ENCODE results near the gene ULK4. TPM values are rescaled to one million over a fixed set of nuclear protein-coding genes. Genes with fewer than 3 reads are reported as not detected.

ULK4 gene
- total and polyA plus RNA-seq, 2 of the 4 experiments (the other 2 are of a cell fraction) = 2.7 to 5.0 TPM

DNA sequence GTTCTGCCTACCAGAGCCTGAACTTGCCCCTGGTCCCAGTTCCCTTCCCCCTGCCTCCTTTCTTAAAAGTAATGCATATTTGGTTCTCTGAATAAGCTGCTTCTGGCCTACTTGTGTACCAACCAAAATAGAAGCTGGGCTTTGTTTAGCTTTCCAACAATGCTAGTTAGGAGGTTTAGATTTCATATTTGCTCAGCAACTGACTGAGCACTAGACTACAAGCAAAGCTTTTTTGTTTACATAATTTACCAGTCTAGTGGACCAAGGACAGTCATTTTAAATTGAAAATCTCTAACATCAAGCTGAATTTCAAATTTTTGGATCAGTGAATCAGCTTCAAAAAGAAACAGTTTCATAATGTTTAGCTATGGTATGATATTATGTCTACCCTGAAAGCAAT, 331.2 kb downstream of the ULK4 start:
- no peak overlapping the region for H2AK5ac ChIP-seq (ENCODE audit: low read depth, low read length)
- dilution Hi-C loops (cut with HindIII; ENCODE audit: low sequenced_read_pairs, unreplicated experiment) (no loop called here), intact Hi-C loops (cut with micrococcal nuclease) (no loop called here), in situ Hi-C loops (cut with MboI; ENCODE audit: low sequenced_read_pairs) (no loop called here)
- no peak overlapping the region for H2BK20ac ChIP-seq (ENCODE audit: low read depth, low read length)
- no TSS peak for BruUV-seq (replicated peaks)
- no peaks in the 10 kb centered on the region for H3K4me1 ChIP-seq (ENCODE audit: control insufficient read depth, insufficient read depth, low read length)
- H2AK9ac ChIP-seq (replicated peaks; ENCODE audit: low read depth, low read length, poor library complexity) = no peak overlapping the region
- H3K14ac ChIP-seq (replicated peaks; ENCODE audit: low read depth, low read length) = no peak overlapping the region
- H3K56ac ChIP-seq (ENCODE audit: extremely low read depth, insufficient read depth, low read length) = 0 out of 2 replicates have a peak overlapping the region, but pooled peaks have one; percentile 6
- no peak overlapping the region for H2BK120ac ChIP-seq (ENCODE audit: low read depth, low read length)
- no peak overlapping the region for H4K91ac ChIP-seq (ENCODE audit: insufficient read depth, low read depth, low read length)
- H2BK15ac ChIP-seq (ENCODE audit: low read depth, low read length) = no peak overlapping the region
- no peak for DNase-seq
- no peak overlapping the region for H3K9ac ChIP-seq (ENCODE audit: low read depth, low read length)
- ChIA-PET POLR2A (ENCODE audit: unreplicated experiment) (interaction anchor here (0.9 kb wide), 1 partner anchor 17 kb away, joined by 4 read pairs; no protein-coding TSS in a partner anchor), CTCF (no interaction called here)
- no peak overlapping the region for H2BK5ac ChIP-seq (ENCODE audit: low read depth, low read length, poor library complexity, severe bottlenecking)
- ATAC-seq (ENCODE audit: low read depth) = peak; percentile 66
- no peak overlapping the region for H3K27ac ChIP-seq (ENCODE audit: insufficient read depth, low read length)
- no peak overlapping the region for H3K23ac ChIP-seq (ENCODE audit: low read depth, low read length)
- no peak overlapping the region for H3K4ac ChIP-seq (ENCODE audit: low read depth, low read length)
- no peak overlapping the region for H4K8ac ChIP-seq (ENCODE audit: low read depth in 2 of 2, low read length in 2 of 2)
- no peaks in the 10 kb centered on the region for H3K27me3 ChIP-seq (ENCODE audit: control insufficient read depth, insufficient read depth, low read length)
- H3K36me3 ChIP-seq (ENCODE audit: control insufficient read depth, insufficient read depth, low read length) = no peaks in the 10 kb centered on the region
- no peaks in the 10 kb centered on the region for H3K9me3 ChIP-seq (ENCODE audit: control insufficient read depth, insufficient read depth, low read length)
- H4K5ac ChIP-seq (ENCODE audit: low read depth, low read length) = no peak overlapping the region
- no peak overlapping the region for H2AFZ ChIP-seq (replicated peaks; ENCODE audit: low read length, poor library complexity)
- H3K79me1 ChIP-seq (ENCODE audit: low read depth in 1 of 2, low read length in 2 of 2) = no peaks in the 10 kb centered on the region
- no peak for TF ChIP-seq MXI1 (IDR thresholded peaks at IDR 0.05; ENCODE audit: borderline replicate concordance, low read depth, low read length)
- TF ChIP-seq MAZ (IDR thresholded peaks at IDR 0.05; ENCODE audit: borderline replicate concordance, low read depth, low read length) = no peak
- TF ChIP-seq BHLHE40 (IDR thresholded peaks at IDR 0.05; ENCODE audit: low read depth, low read length) = no peak
- no peak for TF ChIP-seq NFE2L2 (IDR thresholded peaks at IDR 0.05; ENCODE audit: low read depth, low read length)
- TF ChIP-seq CTCF (conservative IDR thresholded peaks at IDR 0.05; ENCODE audit: low read depth, low read length) = no peak
- no peak for TF ChIP-seq CEBPB (IDR thresholded peaks at IDR 0.05; ENCODE audit: low read depth, low read length)
- TF ChIP-seq, protein P1, sequence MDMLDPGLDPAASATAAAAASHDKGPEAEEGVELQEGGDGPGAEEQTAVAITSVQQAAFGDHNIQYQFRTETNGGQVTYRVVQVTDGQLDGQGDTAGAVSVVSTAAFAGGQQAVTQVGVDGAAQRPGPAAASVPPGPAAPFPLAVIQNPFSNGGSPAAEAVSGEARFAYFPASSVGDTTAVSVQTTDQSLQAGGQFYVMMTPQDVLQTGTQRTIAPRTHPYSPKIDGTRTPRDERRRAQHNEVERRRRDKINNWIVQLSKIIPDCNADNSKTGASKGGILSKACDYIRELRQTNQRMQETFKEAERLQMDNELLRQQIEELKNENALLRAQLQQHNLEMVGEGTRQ (IDR thresholded peaks at IDR 0.05; ENCODE audit: low read depth, low read length) = no peak
- TF ChIP-seq MAFK (IDR thresholded peaks at IDR 0.05; ENCODE audit: low read depth, low read length) = no peak
- no peak for TF ChIP-seq RCOR1 (IDR thresholded peaks at IDR 0.05; ENCODE audit: insufficient replicate concordance, low read length)
- TF ChIP-seq RFX5 (IDR thresholded peaks at IDR 0.05; ENCODE audit: low read depth, low read length) = no peak
- no peak for TF ChIP-seq FOS (IDR thresholded peaks at IDR 0.05; ENCODE audit: low read depth, low read length)
- TF ChIP-seq RAD21 (IDR thresholded peaks at IDR 0.05; ENCODE audit: low read length) = no peak
- TF ChIP-seq POLR2A (IDR thresholded peaks at IDR 0.05; ENCODE audit: low read depth, low read length) = no peak
- TF ChIP-seq SMC3 (IDR thresholded peaks at IDR 0.05; ENCODE audit: low read depth, low read length) = no peak
- no peak for TF ChIP-seq CHD1 (IDR thresholded peaks at IDR 0.05; ENCODE audit: low read depth, low read length)
- TF ChIP-seq, protein P2, sequence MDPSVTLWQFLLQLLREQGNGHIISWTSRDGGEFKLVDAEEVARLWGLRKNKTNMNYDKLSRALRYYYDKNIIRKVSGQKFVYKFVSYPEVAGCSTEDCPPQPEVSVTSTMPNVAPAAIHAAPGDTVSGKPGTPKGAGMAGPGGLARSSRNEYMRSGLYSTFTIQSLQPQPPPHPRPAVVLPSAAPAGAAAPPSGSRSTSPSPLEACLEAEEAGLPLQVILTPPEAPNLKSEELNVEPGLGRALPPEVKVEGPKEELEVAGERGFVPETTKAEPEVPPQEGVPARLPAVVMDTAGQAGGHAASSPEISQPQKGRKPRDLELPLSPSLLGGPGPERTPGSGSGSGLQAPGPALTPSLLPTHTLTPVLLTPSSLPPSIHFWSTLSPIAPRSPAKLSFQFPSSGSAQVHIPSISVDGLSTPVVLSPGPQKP (IDR thresholded peaks at IDR 0.05; ENCODE audit: borderline replicate concordance, low read depth, low read length) = no peak
- no peak overlapping the region for H3K18ac ChIP-seq (ENCODE audit: low read depth, low read length)
- H4K20me1 ChIP-seq (ENCODE audit: insufficient read depth, low read length) = no peaks in the 10 kb centered on the region
- H3K4me3 ChIP-seq (ENCODE audit: insufficient read depth, low read depth, low read length) = no peak overlapping the region
- H3K9me1 ChIP-seq (ENCODE audit: insufficient read depth, low read length) = no peaks in the 10 kb centered on the region
- no peak overlapping the region for H3K4me2 ChIP-seq (ENCODE audit: low read depth, low read length)
